SK-N-SH (cell line): ENCODE results near the gene ZC3H7B. TPM values are rescaled to one million over a fixed set of nuclear protein-coding genes. Genes with fewer than 3 reads are reported as not detected.

Experiments used
- CTCF ChIA-PET: fragments of 300-600, 350-600 bp; formaldehyde crosslinking; extraction: SDS; loops from one replicate; lab custom pipeline; 2021; lab: Yijun Ruan, JAX
- POLR2A ChIA-PET: fragments of 350-600 bp; sonication (Branson Sonifier 250); formaldehyde crosslinking; extraction: SDS; loops from one replicate; lab custom pipeline; 2020; ENCODE audit warnings: antibody characterized with exemption, inconsistent platforms; lab: Yijun Ruan, JAX
- DNase-seq: peaks from one replicate; pipeline ENCODE4 v3.0.0; 2012
- H2AFZ ChIP-seq: fragments of 200-600 bp; sonication (generic); 2 replicates; pipeline ENCODE4 v1.8.1; 2016; ENCODE audit warnings: antibody characterized with exemption, mild to moderate bottlenecking, low read depth
- H3F3A ChIP-seq: fragments of 200-600 bp; sonication (generic); replicated peaks from 2 replicates; pipeline ENCODE3; 2016; ENCODE audit warnings: antibody characterized with exemption, mild to moderate bottlenecking; ENCODE audit not compliant: insufficient read depth
- H3K27ac ChIP-seq, 2 experiments: fragments of 200-500 bp in 1 of 2; fragments of 200-600 bp in 1 of 2; sonication (Bioruptor generic) in 1 of 2; sonication (generic), shearing (Covaris generic) in 1 of 2; 2 replicates each; pipeline versions ENCODE4 v1.5.1 to v1.6.1; 2014 to 2016; ENCODE audit warnings: low read depth in 2 of 2, inconsistent platforms in 1 of 2, low read length in 1 of 2, mild to moderate bottlenecking in 1 of 2, mixed read lengths in 1 of 2
- H3K27me3 ChIP-seq: fragments of 200-600 bp; sonication (generic), shearing (Covaris generic); 2 replicates; pipeline ENCODE4 v1.6.1; 2016; ENCODE audit warnings: mixed run types; ENCODE audit not compliant: insufficient read depth
- H3K36me3 ChIP-seq, 2 experiments: fragments of 200-500 bp in 1 of 2; fragments of 200-600 bp in 1 of 2; sonication (Bioruptor generic) in 1 of 2; sonication (generic) in 1 of 2; replicated peaks in 1 of 2; 2 replicates each; pipeline versions ENCODE3 to v1.5.1; 2014 to 2016; ENCODE audit warnings: low read length in 1 of 2, mild to moderate bottlenecking in 1 of 2; ENCODE audit not compliant: insufficient read depth in 2 of 2, control insufficient read depth in 1 of 2
- H3K4me1 ChIP-seq, 2 experiments: fragments of 200-500 bp in 1 of 2; fragments of 200-600 bp in 1 of 2; sonication (Bioruptor generic) in 1 of 2; sonication (generic), shearing (Covaris generic) in 1 of 2; 2 replicates each; pipeline versions ENCODE4 v1.5.1 to v1.6.1; 2014 to 2016; ENCODE audit warnings: low read depth in 1 of 2, low read length in 1 of 2, mixed run types in 1 of 2; ENCODE audit not compliant: insufficient read depth in 2 of 2, control insufficient read depth in 1 of 2
- H3K4me2 ChIP-seq: fragments of 200-600 bp; sonication (generic), shearing (Covaris generic); 2 replicates; pipeline ENCODE4 v1.6.1; 2017; ENCODE audit warnings: mixed run types
- H3K4me3 ChIP-seq, 2 experiments: fragments of 200-500 bp in 1 of 2; fragments of 200-600 bp in 1 of 2; sonication (Bioruptor generic) in 1 of 2; sonication (generic), shearing (Covaris generic) in 1 of 2; 2 replicates each; pipeline versions ENCODE4 v1.5.1 to v1.8.1; 2014 to 2016; ENCODE audit warnings: low read depth in 2 of 2, inconsistent platforms in 1 of 2, low read length in 1 of 2, mild to moderate bottlenecking in 1 of 2, mixed read lengths in 1 of 2, moderate library complexity in 1 of 2
- H3K79me2 ChIP-seq: fragments of 200-600 bp; sonication (generic); 2 replicates; pipeline ENCODE4 v1.8.1; 2017; ENCODE audit warnings: mild to moderate bottlenecking; ENCODE audit not compliant: insufficient read depth
- H3K9ac ChIP-seq: fragments of 200-600 bp; sonication (generic); 2 replicates; pipeline ENCODE4 v1.6.1; 2017; ENCODE audit warnings: mixed run types
- H3K9me2 ChIP-seq: fragments of 200-600 bp; sonication (generic); 2 replicates; pipeline ENCODE4 v1.6.1; 2017; ENCODE audit warnings: mixed run types
- H3K9me3 ChIP-seq: fragments of 200-600 bp; sonication (generic); 2 replicates; pipeline ENCODE4 v1.6.1; 2017; ENCODE audit warnings: mixed run types, mild to moderate bottlenecking, moderate library complexity
- H4K20me1 ChIP-seq: fragments of 200-600 bp; sonication (generic); 2 replicates; pipeline ENCODE4 v1.6.1; 2017; ENCODE audit warnings: mild to moderate bottlenecking, mixed run types; ENCODE audit not compliant: insufficient read depth
- CHD2 ChIP-seq: fragments of 150-350 bp; IDR thresholded peaks from 2 replicates; pipeline ENCODE4 v1.6.1; 2018; ENCODE audit warnings: low read length; ENCODE audit not compliant: partially characterized antibody
- ELF1 ChIP-seq: IDR thresholded peaks from 2 replicates; pipeline ENCODE4 v1.4.0; 2012
- EP300 ChIP-seq, 2 experiments: IDR thresholded peaks; 2 replicates each; pipeline versions ENCODE4 v1.4.0 to v1.6.1; 2012; ENCODE audit warnings: borderline replicate concordance in 1 of 2, low read depth in 1 of 2, low read length in 1 of 2
- FOXJ3 ChIP-seq: sonication (generic); formaldehyde crosslinking; IDR thresholded peaks from 2 replicates; pipeline ENCODE4 v1.5.1; 2020; ENCODE audit warnings: mild to moderate bottlenecking, missing genetic modification reagents
- FOXM1 ChIP-seq: IDR thresholded peaks from 2 replicates; pipeline ENCODE4 v1.4.0; 2012; ENCODE audit warnings: low read depth, mild to moderate bottlenecking
- GABPA ChIP-seq: IDR thresholded peaks from 2 replicates; pipeline ENCODE4 v1.4.0; 2012; ENCODE audit warnings: low read depth, mild to moderate bottlenecking
- JUND ChIP-seq: IDR thresholded peaks from 2 replicates; pipeline ENCODE4 v1.4.0; 2012
- MXI1 ChIP-seq: IDR thresholded peaks from 2 replicates; pipeline ENCODE4 v1.6.1; 2012; ENCODE audit warnings: mild to moderate bottlenecking, low read depth, low read length, improper control_type of control experiment
- NFIC ChIP-seq: IDR thresholded peaks from 2 replicates; pipeline ENCODE4 v1.4.0; 2012; ENCODE audit warnings: borderline replicate concordance
- NRF1 ChIP-seq: IDR thresholded peaks from 2 replicates; pipeline ENCODE4 v1.6.1; 2012; ENCODE audit warnings: low read depth, mild to moderate bottlenecking, low read length
- POLR2AphosphoS5 ChIP-seq: IDR thresholded peaks from 2 replicates; pipeline ENCODE4 v1.6.1; 2012; ENCODE audit warnings: low read depth, low read length
- RCOR1 ChIP-seq: fragments of 150-350 bp; IDR thresholded peaks from 2 replicates; pipeline ENCODE4 v1.6.1; 2017; ENCODE audit warnings: antibody characterized with exemption, low read length
- RFX5 ChIP-seq: IDR thresholded peaks from 2 replicates; pipeline ENCODE4 v1.6.1; 2012; ENCODE audit warnings: mild to moderate bottlenecking, improper control_type of control experiment, low read length
- RXRA ChIP-seq: IDR thresholded peaks from 2 replicates; pipeline ENCODE4 v1.4.0; 2012; ENCODE audit warnings: low read depth, mild to moderate bottlenecking, borderline replicate concordance
- SIN3A ChIP-seq: IDR thresholded peaks from 2 replicates; pipeline ENCODE4 v1.6.1; 2012; ENCODE audit warnings: low read depth, mild to moderate bottlenecking, low read length, moderate library complexity, borderline replicate concordance
- SMC3 ChIP-seq: IDR thresholded peaks from 2 replicates; pipeline ENCODE4 v1.6.1; 2012; ENCODE audit warnings: low read depth, low read length, improper control_type of control experiment
- WGBS: methylation state at CpG from one replicate; pipeline ENCODE4 v1.1.6; 2017; ENCODE audit warnings: low lambda C conversion rate; 5-methylcytosine and 5-hydroxymethylcytosine counted together
- polyA plus RNA-seq, 3 experiments: library from polyadenylated mRNA; depleted of rRNA; stranded (reverse); fragments of >200 nt; gene quantifications; 2 replicates each; pipeline ENCODE4 v1.2.3, GENCODE V29; 2012
- TF ChIP-seq, protein P1 (sequence below): IDR thresholded peaks from 2 replicates; pipeline ENCODE4; 2012
- TF ChIP-seq, protein P2 (sequence below): IDR thresholded peaks from 2 replicates; pipeline ENCODE4 v1.4.0; 2012; ENCODE audit warnings: low read depth
- TF ChIP-seq, protein P3 (sequence below): fragments of 200-600 bp; sonication (generic); IDR thresholded peaks from 2 replicates; pipeline ENCODE4 v1.6.1; 2017; ENCODE audit warnings: antibody characterized with exemption, mild to moderate bottlenecking, moderate library complexity
- TF ChIP-seq, protein P4 (sequence below): fragments of 150-350 bp; IDR thresholded peaks from 2 replicates; pipeline ENCODE4 v1.6.1; 2017; ENCODE audit warnings: antibody characterized with exemption, low read length, low read depth, borderline replicate concordance

Gene ZC3H7B
- polyA plus RNA-seq, 1 of the 3 experiments (the other 2 are of a cell fraction) = 27.1 TPM

DNA sequence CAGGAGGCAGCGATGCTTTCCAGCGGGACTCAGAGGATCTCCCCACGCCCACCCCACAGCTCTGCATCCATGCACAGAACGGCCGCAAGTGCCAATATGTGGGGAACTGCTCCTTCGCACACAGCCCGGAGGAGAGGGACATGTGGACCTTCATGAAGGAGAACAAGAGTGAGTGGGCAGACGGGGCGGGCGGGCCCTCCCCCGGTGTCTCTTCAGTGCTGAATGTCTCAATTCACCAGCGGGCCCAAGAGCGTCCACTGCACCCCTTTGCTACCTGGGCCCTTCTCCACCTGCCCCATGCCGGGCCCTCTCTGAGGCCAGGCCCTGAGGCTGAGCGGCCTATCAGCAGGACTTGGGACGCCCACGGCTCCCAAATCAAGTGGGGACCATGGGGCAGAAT is 54.6 kb downstream of the ZC3H7B start:
- CTCF ChIA-PET = no interaction called here
- 60% methylated on average over 1 of the region's 17 CpGs for WGBS
- DNase-seq = no peak
- Histone ChIP-seq H3K9me3 (no peaks in the 10 kb centered on the region), H3K79me2 (no peaks in the 10 kb centered on the region), H2AFZ (no peak overlapping the region), H3K9me2 (no peaks in the 10 kb centered on the region), H3K4me3 (no peak overlapping the region)
- TF ChIP-seq RXRA (no peak), RFX5 (no peak), POLR2AphosphoS5 (no peak), FOXM1 (no peak), SMC3 (no peak), SIN3A (no peak), JUND (no peak), RCOR1 (no peak), FOXJ3 (CRISPR knock-in tag) (no peak), MXI1 (no peak), NFIC (no peak), EP300 (IDR thresholded peaks at IDR 0.05; ENCODE audit: borderline replicate concordance in 1 of 2, low read depth in 1 of 2, low read length in 1 of 2) (no peak)
- TF ChIP-seq, protein P1, sequence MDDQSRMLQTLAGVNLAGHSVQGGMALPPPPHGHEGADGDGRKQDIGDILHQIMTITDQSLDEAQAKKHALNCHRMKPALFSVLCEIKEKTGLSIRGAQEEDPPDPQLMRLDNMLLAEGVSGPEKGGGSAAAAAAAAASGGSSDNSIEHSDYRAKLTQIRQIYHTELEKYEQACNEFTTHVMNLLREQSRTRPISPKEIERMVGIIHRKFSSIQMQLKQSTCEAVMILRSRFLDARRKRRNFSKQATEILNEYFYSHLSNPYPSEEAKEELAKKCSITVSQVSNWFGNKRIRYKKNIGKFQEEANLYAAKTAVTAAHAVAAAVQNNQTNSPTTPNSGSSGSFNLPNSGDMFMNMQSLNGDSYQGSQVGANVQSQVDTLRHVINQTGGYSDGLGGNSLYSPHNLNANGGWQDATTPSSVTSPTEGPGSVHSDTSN = no peak
- TF ChIP-seq, protein P2, sequence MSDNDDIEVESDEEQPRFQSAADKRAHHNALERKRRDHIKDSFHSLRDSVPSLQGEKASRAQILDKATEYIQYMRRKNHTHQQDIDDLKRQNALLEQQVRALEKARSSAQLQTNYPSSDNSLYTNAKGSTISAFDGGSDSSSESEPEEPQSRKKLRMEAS = no peak
- TF ChIP-seq, all 33 proteins: peak for 0
- H3K9ac ChIP-seq = no peak overlapping the region
- peaks cover 0 to 12% of the 10 kb centered on the region in 2 experiments for H3K36me3 ChIP-seq
- no peaks in the 10 kb centered on the region for H3K4me1 ChIP-seq
- H3K4me2 ChIP-seq = no peak overlapping the region
- no peaks in the 10 kb centered on the region for H3F3A ChIP-seq
- H3K27ac ChIP-seq = no peak overlapping the region
- no peaks in the 10 kb centered on the region for H4K20me1 ChIP-seq
- no peaks in the 10 kb centered on the region for H3K27me3 ChIP-seq
- POLR2A ChIA-PET = no interaction called here

DNA sequence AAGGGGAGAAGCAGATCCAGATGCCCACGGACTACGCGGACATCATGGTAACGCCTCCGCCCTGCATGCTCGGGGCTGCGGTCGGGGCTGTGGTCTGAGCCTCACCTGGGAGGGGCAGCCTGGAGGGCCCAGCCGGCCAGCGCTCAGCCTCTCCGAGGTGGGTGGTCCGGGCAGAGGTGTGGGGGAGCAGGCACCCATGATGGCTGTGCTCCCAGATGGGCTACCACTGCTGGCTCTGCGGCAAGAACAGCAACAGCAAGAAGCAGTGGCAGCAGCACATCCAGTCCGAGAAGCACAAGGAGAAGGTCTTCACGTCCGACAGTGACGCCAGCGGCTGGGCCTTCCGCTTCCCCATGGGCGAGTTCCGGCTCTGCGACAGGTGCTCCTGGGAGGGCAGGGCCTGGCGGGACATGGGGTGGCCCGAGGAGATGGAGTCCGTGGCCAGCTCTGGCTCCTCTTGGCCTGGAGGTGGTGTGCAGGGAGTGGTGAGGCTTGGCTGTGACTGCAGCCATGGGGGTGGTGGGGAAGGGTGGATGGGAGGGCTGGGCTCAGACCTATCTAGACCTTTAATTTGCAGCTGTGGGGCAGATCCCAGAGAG is 55.2 kb downstream of the ZC3H7B start:
- Histone ChIP-seq H3K27ac (no peak overlapping the region), H3K27me3 (no peaks in the 10 kb centered on the region), H3K4me2 (no peak overlapping the region), H3K9ac (no peak overlapping the region), H3F3A (no peaks in the 10 kb centered on the region), H3K36me3 (peaks cover 0 to 10% of the 10 kb centered on the region in 2 experiments), H4K20me1 (no peaks in the 10 kb centered on the region), H3K9me3 (no peaks in the 10 kb centered on the region), H3K9me2 (no peaks in the 10 kb centered on the region), H2AFZ (no peak overlapping the region), H3K79me2 (no peaks in the 10 kb centered on the region), H3K4me1 (no peaks in the 10 kb centered on the region), H3K4me3 (no peak overlapping the region)
- no peak for DNase-seq
- TF ChIP-seq NRF1 (no peak), FOXM1 (no peak), CHD2 (no peak), NFIC (no peak), ELF1 (no peak), GABPA (no peak)
- TF ChIP-seq, protein P3, sequence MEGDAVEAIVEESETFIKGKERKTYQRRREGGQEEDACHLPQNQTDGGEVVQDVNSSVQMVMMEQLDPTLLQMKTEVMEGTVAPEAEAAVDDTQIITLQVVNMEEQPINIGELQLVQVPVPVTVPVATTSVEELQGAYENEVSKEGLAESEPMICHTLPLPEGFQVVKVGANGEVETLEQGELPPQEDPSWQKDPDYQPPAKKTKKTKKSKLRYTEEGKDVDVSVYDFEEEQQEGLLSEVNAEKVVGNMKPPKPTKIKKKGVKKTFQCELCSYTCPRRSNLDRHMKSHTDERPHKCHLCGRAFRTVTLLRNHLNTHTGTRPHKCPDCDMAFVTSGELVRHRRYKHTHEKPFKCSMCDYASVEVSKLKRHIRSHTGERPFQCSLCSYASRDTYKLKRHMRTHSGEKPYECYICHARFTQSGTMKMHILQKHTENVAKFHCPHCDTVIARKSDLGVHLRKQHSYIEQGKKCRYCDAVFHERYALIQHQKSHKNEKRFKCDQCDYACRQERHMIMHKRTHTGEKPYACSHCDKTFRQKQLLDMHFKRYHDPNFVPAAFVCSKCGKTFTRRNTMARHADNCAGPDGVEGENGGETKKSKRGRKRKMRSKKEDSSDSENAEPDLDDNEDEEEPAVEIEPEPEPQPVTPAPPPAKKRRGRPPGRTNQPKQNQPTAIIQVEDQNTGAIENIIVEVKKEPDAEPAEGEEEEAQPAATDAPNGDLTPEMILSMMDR = no peak
- TF ChIP-seq, protein P1 = no peak
- TF ChIP-seq, protein P4, sequence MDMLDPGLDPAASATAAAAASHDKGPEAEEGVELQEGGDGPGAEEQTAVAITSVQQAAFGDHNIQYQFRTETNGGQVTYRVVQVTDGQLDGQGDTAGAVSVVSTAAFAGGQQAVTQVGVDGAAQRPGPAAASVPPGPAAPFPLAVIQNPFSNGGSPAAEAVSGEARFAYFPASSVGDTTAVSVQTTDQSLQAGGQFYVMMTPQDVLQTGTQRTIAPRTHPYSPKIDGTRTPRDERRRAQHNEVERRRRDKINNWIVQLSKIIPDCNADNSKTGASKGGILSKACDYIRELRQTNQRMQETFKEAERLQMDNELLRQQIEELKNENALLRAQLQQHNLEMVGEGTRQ = no peak
- CTCF ChIA-PET = no interaction called here
- no CpG with 5 or more reads among the region's 25 CpGs for WGBS
- POLR2A ChIA-PET = no interaction called here
